AG04449 (cell line): Measurements from ENCODE around the gene FGA.

Experiments
- CTCF ChIA-PET: fragments of 350-600 bp; formaldehyde crosslinking; extraction: SDS; loops from one replicate; lab custom pipeline; 2021; ENCODE audit warnings: antibody characterized with exemption; lab: Yijun Ruan, JAX
- POLR2A ChIA-PET: fragments of 400-600, 350-600 bp; formaldehyde crosslinking; extraction: SDS; loops from one replicate; lab custom pipeline; 2020; ENCODE audit warnings: antibody characterized with exemption, inconsistent platforms; lab: Yijun Ruan, JAX
- DNase-seq: peaks from one replicate; pipeline ENCODE4 v3.0.0-alpha.2; 2010; ENCODE audit warnings: low read depth, low spot score
- H3K4me3 ChIP-seq: 2 replicates; pipeline ENCODE4 v1.5.1; 2011; ENCODE audit warnings: low read depth, mild to moderate bottlenecking, control low read depth, low read length
- TF ChIP-seq, protein P1 (sequence below): IDR thresholded peaks from one replicate; pipeline ENCODE4 v1.5.1; 2011; ENCODE audit warnings: mild to moderate bottlenecking, moderate library complexity, low read length, control low read depth, inconsistent platforms; ENCODE audit not compliant: insufficient read depth; ENCODE audit errors: missing control alignments

The FGA gene

DNA sequence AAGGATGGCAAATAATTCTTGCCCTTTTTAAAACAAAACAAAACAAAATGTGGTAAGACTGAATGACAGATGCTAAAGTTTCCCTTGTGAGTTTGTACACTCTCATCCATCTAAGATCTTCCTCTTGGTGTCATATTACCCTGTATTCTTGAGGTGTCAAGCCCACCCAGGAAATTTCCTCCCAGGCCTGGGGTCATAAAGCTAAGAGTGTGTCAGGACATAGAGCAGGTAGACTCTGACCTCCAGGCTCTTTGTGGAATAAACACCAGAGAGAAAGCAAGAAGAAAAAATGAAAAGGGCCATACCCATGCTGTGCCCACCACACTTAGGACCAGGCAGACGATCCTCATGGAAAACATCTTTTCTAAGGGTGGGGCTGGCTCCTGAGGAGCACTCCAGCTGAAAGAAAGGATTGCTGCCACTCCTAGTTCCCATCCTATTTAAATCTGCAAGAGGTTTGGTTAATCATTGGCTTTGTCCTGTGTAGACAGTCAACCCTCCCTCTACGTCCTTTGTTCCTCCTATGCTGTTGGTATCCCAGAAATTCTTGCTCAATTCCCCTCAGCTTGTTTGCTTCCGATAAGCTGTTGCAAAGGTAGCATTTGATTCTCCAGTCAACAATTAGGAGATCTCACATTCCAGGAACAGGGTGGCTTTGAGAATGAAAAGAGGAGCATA, at the start of gene FGA:
Gene FGA, minus strand, starts transcription at position 414 of the 678 bp plus-strand sequence. Its CDS starts 55 bp downstream, at position 359.
- POLR2A ChIA-PET, result no interaction called here
- no peak within 1 kb of the TSS for H3K4me3 ChIP-seq
- TF ChIP-seq, protein P1, sequence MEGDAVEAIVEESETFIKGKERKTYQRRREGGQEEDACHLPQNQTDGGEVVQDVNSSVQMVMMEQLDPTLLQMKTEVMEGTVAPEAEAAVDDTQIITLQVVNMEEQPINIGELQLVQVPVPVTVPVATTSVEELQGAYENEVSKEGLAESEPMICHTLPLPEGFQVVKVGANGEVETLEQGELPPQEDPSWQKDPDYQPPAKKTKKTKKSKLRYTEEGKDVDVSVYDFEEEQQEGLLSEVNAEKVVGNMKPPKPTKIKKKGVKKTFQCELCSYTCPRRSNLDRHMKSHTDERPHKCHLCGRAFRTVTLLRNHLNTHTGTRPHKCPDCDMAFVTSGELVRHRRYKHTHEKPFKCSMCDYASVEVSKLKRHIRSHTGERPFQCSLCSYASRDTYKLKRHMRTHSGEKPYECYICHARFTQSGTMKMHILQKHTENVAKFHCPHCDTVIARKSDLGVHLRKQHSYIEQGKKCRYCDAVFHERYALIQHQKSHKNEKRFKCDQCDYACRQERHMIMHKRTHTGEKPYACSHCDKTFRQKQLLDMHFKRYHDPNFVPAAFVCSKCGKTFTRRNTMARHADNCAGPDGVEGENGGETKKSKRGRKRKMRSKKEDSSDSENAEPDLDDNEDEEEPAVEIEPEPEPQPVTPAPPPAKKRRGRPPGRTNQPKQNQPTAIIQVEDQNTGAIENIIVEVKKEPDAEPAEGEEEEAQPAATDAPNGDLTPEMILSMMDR, result no peak
- CTCF ChIA-PET, result interaction anchor here (1.4 kb wide), 1 partner anchor 31 kb away, joined by 4 read pairs; no protein-coding TSS in a partner anchor
- no peak for DNase-seq

DNA sequence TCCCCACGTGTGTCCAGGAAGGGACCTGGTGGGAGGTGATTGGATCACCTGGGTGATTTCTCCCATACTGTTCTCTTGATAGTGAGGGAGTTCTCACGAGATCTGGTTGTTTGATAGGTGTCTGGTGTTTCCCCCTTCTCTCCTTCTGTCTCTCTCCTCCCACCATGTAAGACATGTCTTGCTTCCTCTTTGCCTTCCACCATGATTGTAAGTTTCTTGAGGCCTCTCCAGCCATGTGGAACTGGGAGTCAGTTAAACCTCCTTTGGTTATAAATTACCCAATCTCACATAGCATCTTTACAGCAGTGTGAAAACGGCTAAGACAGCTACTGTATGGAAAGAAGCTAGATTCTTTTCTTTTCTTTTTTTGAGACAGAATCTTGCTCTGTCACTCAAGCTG, 43.5 kb upstream of the FGA start:
- CTCF ChIA-PET, result interaction anchor here (1.9 kb wide), 1 partner anchor 75 kb away, joined by 8 read pairs; no protein-coding TSS in a partner anchor
- POLR2A ChIA-PET, result no interaction called here

DNA sequence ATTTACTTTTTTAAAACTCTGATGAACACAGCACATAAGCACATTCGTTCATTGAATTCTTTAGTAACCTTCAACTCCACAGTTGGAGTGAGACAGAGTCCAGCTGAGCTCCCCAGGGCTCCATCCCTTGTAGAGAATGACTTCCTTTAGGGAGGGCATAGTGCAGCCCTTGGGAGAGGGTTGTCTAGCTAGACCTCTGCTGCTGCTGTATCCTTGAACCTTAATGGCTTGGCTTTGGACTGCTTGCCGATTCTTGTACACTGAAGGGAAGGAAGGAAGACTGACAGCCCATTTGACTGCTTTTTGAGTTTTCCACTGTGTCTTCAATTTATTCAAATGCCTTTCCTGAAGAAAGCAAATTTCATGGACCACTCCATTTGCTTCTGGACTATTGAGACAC, 41.3 kb upstream of the FGA start:
- no peak overlapping the region for H3K4me3 ChIP-seq
- ChIA-PET POLR2A (interaction anchor here (0.6 kb wide), 1 partner anchor 64 kb away, joined by 4 read pairs; no protein-coding TSS in a partner anchor), CTCF (interaction anchor here (1.9 kb wide), 1 partner anchor 13 kb away, joined by 7 read pairs; no protein-coding TSS in a partner anchor)
- TF ChIP-seq, protein P1, result no peak
- DNase-seq, result no peak

More for the DNA sequence above, 43.5 kb upstream of the FGA start:
- TF ChIP-seq, protein P1, result no peak
- no peak for DNase-seq
- no peak overlapping the region for H3K4me3 ChIP-seq

DNA sequence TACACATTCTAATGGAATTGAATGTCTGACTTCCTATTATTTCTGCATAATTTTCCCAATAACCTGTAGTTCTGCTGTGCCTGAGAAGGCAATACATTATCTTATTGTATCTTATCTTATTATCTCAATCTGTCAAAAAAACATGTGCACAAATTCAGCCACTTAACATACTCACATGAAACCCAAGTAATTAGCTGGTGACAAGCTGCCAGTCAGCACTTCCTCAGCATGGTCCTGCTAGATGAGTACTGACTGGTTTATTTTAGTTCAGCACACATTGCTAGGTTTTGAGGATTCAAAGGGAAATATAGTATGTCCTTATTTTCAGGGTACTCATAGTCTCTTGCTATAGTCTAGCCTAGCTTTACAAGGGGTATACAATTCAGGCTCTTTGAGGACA, 39.8 kb upstream of the FGA start:
- no peak overlapping the region for H3K4me3 ChIP-seq
- POLR2A ChIA-PET, result no interaction called here
- no peak for DNase-seq
- TF ChIP-seq, protein P1, result no peak
- CTCF ChIA-PET, result interaction anchor here (1.2 to 1.6 kb wide), 2 partner anchors 12 to 71 kb away, joined by 4 to 8 read pairs; no protein-coding TSS in a partner anchor

DNA sequence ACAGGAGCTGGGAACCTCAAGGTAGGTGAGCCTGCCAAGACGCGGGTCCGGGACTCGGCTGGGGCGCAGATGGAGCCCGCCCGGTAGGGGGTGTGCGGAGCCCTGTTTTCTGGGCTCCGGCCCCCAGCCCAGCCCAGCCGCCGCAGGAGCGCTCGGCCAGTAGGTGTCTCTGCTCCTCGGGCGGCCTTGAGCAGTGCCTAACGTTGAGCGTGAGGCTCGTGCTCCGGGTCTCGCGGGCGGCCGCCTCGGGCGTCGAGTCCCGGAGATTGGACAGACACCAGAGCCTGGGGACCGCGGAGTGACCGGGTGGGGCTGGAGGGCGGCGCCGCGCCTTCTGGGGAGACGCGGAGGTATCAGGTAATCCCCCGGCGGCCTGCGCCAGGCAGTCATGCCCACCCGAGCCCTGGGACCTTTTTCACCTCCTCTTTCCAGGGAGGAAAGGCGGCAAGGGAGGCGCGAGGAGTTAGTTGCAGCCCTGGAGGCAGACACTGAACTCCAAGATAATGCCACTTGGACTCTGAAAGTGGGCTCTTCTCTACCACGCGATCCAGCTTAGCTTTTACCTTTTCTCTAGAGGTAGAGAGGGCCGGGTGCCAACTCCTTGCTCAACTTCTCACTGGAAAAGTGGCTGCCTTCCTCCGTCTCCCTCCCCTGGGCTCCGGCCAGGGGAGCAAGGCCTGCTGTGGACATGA, 36.4 kb upstream of the FGA start:
- CTCF ChIA-PET, result interaction anchor here (0.8 to 18.4 kb wide), 4 partner anchors 8 to 76 kb away, joined by 5 to 353 read pairs (median 81); partner anchors contain the start of genes FGB and PLRG1
- peak overlapping the region; percentile 23 for H3K4me3 ChIP-seq
- TF ChIP-seq, protein P1, result peak; percentile 52
- POLR2A ChIA-PET, result no interaction called here
- DNase-seq, result no peak

DNA sequence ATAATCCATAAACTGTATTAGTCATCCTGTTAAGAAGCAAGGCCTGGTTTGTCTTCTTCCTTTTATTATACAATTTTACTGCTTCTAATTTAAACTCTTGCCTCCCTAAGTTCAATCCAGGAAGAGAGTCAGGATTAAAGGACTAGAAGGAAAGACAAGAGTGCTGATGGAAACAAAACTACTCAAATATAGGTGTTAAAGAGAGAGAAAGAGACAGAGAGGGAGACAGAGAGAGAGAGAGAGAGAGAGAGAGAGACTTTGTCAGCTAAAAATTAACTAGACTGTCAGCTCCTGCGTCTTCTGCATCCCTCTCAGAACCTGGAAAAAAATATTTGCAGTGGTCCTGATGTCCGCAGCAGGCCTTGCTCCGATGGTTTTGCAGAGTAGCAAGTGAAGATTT, 35.4 kb upstream of the FGA start:
- TF ChIP-seq, protein P1, result no peak
- ChIA-PET CTCF (interaction anchor here (1.3 to 18.4 kb wide), 5 partner anchors 11 to 749 kb away, joined by 3 to 353 read pairs (median 34); partner anchors contain the start of genes FGB and PLRG1), POLR2A (no interaction called here)
- DNase-seq, result no peak
- no peak overlapping the region for H3K4me3 ChIP-seq
